PC-9 (cell line): Measurements from ENCODE around the gene CIBAR2. TPM values are rescaled to one million over a fixed set of nuclear protein-coding genes. Genes with fewer than 3 reads are reported as not detected.
"Not testable (repeated sequence)": the region's sequence is repeated elsewhere in the genome, so short reads cannot be mapped to it uniquely, and the experiment has no call there.

Experiments
- BruUV-seq: library from RNA; stranded (reverse); fragments of 400-500 nt; replicated peaks from 2 replicates; lab custom pipeline; 2021; lab: Mats Ljungman, UMichigan
- CTCF ChIA-PET: fragments of 300-600 bp; sonication (Branson Sonifier 250); formaldehyde crosslinking; loops from one replicate; lab custom pipeline; 2022; ENCODE audit warnings: antibody characterized with exemption; lab: Charles Lee
- POLR2A ChIA-PET: fragments of 300-600 bp; sonication (Branson Sonifier 250); formaldehyde crosslinking; loops from one replicate; lab custom pipeline; 2022; ENCODE audit warnings: antibody characterized with exemption; ENCODE audit not compliant: unreplicated experiment; lab: Charles Lee
- DNase-seq, 2 experiments: peaks; one replicate each; pipeline versions ENCODE4 v3.0.0 to v3.0.0-alpha.2; 2015 to 2022; ENCODE audit warnings: mixed read lengths in 1 of 2
- H2AFZ ChIP-seq: fragments of 200-600 bp; sonication (generic); 2 replicates; pipeline ENCODE4 v1.8.1; 2017; ENCODE audit warnings: antibody characterized with exemption
- H3F3A ChIP-seq: fragments of 200-600 bp; sonication (generic); 2 replicates; pipeline ENCODE4 v1.8.1; 2017; ENCODE audit warnings: antibody characterized with exemption, mild to moderate bottlenecking, low read depth; ENCODE audit not compliant: insufficient read depth
- H3K27ac ChIP-seq: fragments of 200-600 bp; sonication (generic); 2 replicates; pipeline ENCODE4 v1.6.1; 2016; ENCODE audit warnings: mixed run types
- H3K27me3 ChIP-seq: fragments of 200-600 bp; sonication (generic); 2 replicates; pipeline ENCODE4 v1.6.1; 2016; ENCODE audit warnings: low read depth, mixed run types; ENCODE audit not compliant: insufficient read depth
- H3K36me3 ChIP-seq: fragments of 200-600 bp; sonication (generic); 2 replicates; pipeline ENCODE4 v1.6.1; 2016; ENCODE audit warnings: low read depth, mixed run types
- H3K4me1 ChIP-seq: fragments of 200-600 bp; sonication (generic); replicated peaks from 2 replicates; pipeline ENCODE4 v1.6.1; 2016; ENCODE audit warnings: mixed run types; ENCODE audit not compliant: insufficient read depth
- H3K4me2 ChIP-seq: fragments of 200-600 bp; sonication (generic); 2 replicates; pipeline ENCODE4 v1.6.1; 2017; ENCODE audit warnings: mixed run types
- H3K4me3 ChIP-seq: fragments of 200-600 bp; sonication (generic); 2 replicates; pipeline ENCODE4 v1.6.1; 2016; ENCODE audit warnings: mixed run types
- H3K79me2 ChIP-seq: fragments of 200-600 bp; sonication (generic); 2 replicates; pipeline ENCODE4 v1.6.1; 2017; ENCODE audit warnings: low read depth, mixed run types
- H3K9me2 ChIP-seq: fragments of 200-600 bp; sonication (generic); 2 replicates; pipeline ENCODE4 v1.8.1; 2017; ENCODE audit warnings: mild to moderate bottlenecking; ENCODE audit not compliant: insufficient read depth
- H3K9me3 ChIP-seq: fragments of 200-600 bp; sonication (generic); 2 replicates; pipeline ENCODE4 v1.8.1; 2016; ENCODE audit warnings: low read depth; ENCODE audit not compliant: insufficient read depth
- H4K20me1 ChIP-seq: fragments of 200-600 bp; sonication (generic); 2 replicates; pipeline ENCODE4 v1.8.1; 2017; ENCODE audit not compliant: insufficient read depth
- CTCF ChIP-seq: fragments of 200-600 bp; sonication (generic); conservative IDR thresholded peaks from 2 replicates; pipeline ENCODE4 v1.6.1; 2017; ENCODE audit warnings: mixed run types, antibody characterized with exemption, mild to moderate bottlenecking, moderate library complexity
- EZH2 ChIP-seq: fragments of 200-600 bp; sonication (generic); IDR thresholded peaks from 2 replicates; pipeline ENCODE4 v1.8.0; 2017; ENCODE audit warnings: antibody characterized with exemption, low read depth
- intact Hi-C: fragments of 100-400 bp; cut with micrococcal nuclease; formaldehyde crosslinking; loops from one replicate; pipeline ENCODE4 v1.10.0; 2022; ENCODE audit not compliant: unreplicated experiment
- total RNA-seq: library from RNA; stranded (reverse); gene quantifications from 2 replicates; pipeline ENCODE4 v1.2.3, GENCODE V29; 2021

Gene CIBAR2
- total RNA-seq, 1 experiment from 2014 or later, result not detected

GRCh38 chr16:85123891-85124635 is 11.8 kb upstream of the CIBAR2 start:
- CTCF ChIA-PET, result interaction anchor here (0.7 kb wide), 1 partner anchor 9 kb away, joined by 3 read pairs; no protein-coding TSS in a partner anchor
- Histone ChIP-seq H3K9me2 (no peaks in the 10 kb centered on the region), H4K20me1 (no peaks in the 10 kb centered on the region; the same call in 1 of the 2 replicates), H3K4me2 (peak overlapping the region; percentile 42; the same call in 1 of the 2 replicates), H3K4me1 (no peaks in the 10 kb centered on the region), H2AFZ (no peak overlapping the region; the same call in 1 of the 2 replicates), H3K36me3 (no peaks in the 10 kb centered on the region), H3K27me3 (no peaks in the 10 kb centered on the region), H3K27ac (no peak overlapping the region), H3K79me2 (no peaks in the 10 kb centered on the region), H3F3A (peaks cover 16% of the 10 kb centered on the region; the same call in 1 of the 2 replicates), H3K9me3 (no peaks in the 10 kb centered on the region), H3K4me3 (no peak overlapping the region; the same call in 1 of the 2 replicates)
- TF ChIP-seq EZH2 (no peak), CTCF (no peak)
- peak; percentile 48 to 71 for DNase-seq
- POLR2A ChIA-PET, result no interaction called here
- intact Hi-C loops, result no loop called here
- BruUV-seq, result no TSS peak

- peak overlapping the region; percentile 42; the same call in 1 of the 2 replicates for H3K4me2 ChIP-seq
- not testable (repeated sequence) for H3K27ac ChIP-seq
These were observed 11.2 kb upstream of the CIBAR2 start for GRCh38 chr16:85123441-85123840.

GRCh38 chr16:85120006-85120340 is 7.7 kb upstream of the CIBAR2 start:
- no peaks in the 10 kb centered on the region for H3K79me2 ChIP-seq
- H3K27me3 ChIP-seq, result no peaks in the 10 kb centered on the region
- no peak for DNase-seq
- TF ChIP-seq EZH2 (no peak), CTCF (no peak)
- no peaks in the 10 kb centered on the region for H3K4me1 ChIP-seq
- intact Hi-C loops, result no loop called here
- no peaks in the 10 kb centered on the region for H3K36me3 ChIP-seq
- H2AFZ ChIP-seq, result no peak overlapping the region
- H3F3A ChIP-seq, result peaks cover 9% of the 10 kb centered on the region; the same call in 1 of the 2 replicates
- H3K27ac ChIP-seq, result no peak overlapping the region
- H4K20me1 ChIP-seq, result no peaks in the 10 kb centered on the region
- no peak overlapping the region for H3K4me2 ChIP-seq
- no peaks in the 10 kb centered on the region for H3K9me3 ChIP-seq
- no peak overlapping the region for H3K4me3 ChIP-seq
- no TSS peak for BruUV-seq
- CTCF ChIA-PET, result no interaction called here
- POLR2A ChIA-PET, result no interaction called here
- H3K9me2 ChIP-seq, result no peaks in the 10 kb centered on the region

More at GRCh38 chr16:85123441-85123840, 11.2 kb upstream of the CIBAR2 start:
- H3K79me2 ChIP-seq, BruUV-seq, H3K9me3 ChIP-seq, H3K27me3 ChIP-seq, CTCF ChIA-PET, intact Hi-C loops, H2AFZ ChIP-seq, H4K20me1 ChIP-seq, H3K36me3 ChIP-seq, H3K9me2 ChIP-seq, H3K4me1 ChIP-seq, H3K4me3 ChIP-seq, POLR2A ChIA-PET, DNase-seq: not testable (repeated sequence)
- H3F3A ChIP-seq, result peaks cover 16% of the 10 kb centered on the region; the same call in 1 of the 2 replicates
